NCI-H2196 (cell line): Measurements from ENCODE around the gene C9orf57.
"Not testable (repeated sequence)": the region's sequence is repeated elsewhere in the genome, so short reads cannot be mapped to it uniquely, and the experiment has no call there.

Source experiments
- DNase-seq: peaks from one replicate; lab custom pipeline; 2025; ENCODE audit not compliant: unreplicated experiment; lab: John Stamatoyannopoulos, UW

C9orf57 gene, protein sequence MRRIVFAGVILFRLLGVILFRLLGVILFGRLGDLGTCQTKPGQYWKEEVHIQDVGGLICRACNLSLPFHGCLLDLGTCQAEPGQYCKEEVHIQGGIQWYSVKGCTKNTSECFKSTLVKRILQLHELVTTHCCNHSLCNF

DNA sequence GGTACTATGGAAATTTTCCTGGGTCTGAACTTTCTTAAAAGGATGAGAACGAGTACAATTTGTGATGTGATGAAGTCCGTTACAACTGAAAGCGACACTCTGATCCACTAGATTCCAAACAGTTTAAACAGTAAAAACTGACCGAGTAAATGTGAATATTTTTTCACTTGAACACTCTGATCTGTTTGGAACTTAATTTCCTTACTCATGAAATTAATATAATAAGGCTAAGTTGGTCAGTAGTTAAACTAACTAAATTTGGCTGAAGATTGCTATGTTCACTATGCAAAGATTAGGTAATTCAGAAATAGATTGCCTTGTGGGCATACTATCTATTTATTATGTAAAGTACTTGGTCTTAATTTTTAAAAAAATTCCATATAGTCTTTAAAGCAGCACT lies at the start of gene C9orf57:
C9orf57 (minus strand) TSS at position 101 of the 400 bp plus-strand sequence. CDS start 1,282 bp downstream, outside the sequence.
- no peak for DNase-seq

DNA sequence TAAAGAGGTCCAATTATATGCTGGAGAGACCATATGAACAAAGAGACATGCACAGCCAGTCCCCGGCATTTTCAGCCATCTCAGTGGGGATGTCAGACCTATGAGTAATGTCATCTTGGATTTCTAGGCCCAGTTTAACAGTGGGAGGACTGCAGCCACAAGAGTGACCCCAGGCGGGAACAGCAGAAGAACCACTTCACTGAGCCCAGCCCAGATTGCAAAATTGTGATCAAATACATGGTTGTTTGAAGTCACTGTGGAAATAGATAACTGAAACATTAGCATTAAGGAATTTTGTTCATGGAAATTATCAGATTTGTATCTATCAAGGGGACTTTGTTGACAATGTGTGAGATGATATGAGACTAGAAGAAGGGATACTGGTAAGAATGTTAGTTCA lies 42.1 kb upstream of the C9orf57 start:
- DNase-seq: no peak

DNA sequence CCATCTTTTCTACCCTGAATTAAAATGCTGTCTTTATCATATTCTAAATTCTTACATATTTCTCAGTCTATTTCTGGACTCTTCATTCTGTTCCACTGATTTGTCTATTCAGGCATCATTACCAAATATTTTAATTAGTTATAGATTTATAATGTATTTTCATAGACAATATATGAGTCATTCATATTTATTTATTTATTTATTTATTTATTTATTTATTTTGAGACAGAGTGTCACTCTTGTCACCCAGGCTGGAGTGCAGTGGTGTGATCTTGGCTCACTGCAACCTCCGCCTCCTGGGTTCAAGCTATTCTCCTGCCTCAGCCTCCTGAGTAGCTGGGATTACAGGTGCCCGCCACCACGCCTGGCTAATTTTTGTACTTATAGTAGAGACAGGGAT lies 35.1 kb upstream of the C9orf57 start:
- DNase-seq: not testable (repeated sequence)

DNA sequence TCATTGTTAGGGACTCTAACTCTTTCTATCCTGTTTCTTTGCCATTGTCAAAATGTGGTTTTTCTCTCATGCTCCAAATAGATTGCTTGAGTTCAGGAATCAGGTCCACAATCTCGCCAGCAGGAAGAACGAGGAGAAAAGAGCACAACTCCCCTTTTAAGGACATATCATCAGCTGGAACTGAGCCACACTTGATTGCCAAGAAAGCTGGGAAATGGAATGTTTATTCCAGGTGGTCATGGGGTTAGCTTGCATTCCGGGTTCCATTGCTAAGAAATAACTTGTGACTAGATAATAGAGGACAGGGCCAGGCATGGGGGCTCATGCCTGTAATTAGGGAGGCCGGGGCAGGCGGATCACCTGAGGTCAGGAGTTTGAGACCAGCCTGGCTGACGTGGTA lies 32.4 kb upstream of the C9orf57 start:
- DNase-seq: no peak

DNA sequence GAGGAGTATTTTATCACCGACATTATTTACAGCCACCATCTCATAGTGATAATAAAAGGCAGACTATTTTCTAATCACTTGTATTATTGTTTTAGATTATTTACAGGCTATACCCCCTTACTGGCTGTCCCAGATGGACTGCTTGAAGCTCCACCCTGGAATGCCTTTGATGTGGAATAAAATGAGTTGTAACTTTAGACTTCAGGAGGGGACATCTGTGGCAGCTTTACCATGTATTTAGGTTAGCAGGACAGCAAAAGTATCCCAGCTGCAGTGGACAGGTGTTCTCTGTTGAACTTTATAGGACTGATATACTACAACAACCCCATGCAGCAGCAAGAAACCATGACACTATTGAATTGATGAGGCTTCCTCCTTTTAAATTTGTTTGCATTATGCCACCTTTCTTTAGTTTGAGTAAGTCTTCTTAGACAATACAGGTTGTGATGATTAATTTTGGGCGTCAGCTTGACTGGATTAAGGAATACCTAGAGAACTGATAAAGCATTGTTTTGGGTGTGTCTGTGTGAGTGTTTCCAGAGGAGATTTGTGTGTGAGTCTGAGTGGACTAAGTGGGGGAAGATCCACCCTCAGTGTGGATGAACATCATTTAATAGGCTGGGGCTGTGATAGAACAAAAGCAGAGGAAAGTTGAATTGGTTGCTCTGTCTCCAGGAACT lies 29.2 kb upstream of the C9orf57 start:
- no peak for DNase-seq

DNA sequence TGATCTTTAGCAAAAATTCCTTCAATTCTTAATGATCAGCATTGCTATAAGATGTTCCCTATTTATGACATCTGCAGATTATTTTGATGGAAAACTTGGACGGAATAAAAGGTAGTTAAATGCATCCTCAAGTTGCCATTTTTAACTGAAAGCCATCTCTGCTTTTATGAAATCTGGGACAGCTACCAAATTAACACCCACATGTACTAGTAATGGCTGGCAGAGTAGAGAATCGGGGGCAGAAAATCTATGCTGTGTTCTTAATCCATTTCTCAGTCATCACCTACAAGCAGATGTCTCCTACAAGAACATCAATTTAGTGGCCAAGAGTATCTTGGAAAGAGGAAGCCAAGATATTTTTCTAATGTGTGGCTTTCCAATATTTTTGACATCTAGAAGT lies 22.1 kb upstream of the C9orf57 start:
- no peak for DNase-seq

DNA sequence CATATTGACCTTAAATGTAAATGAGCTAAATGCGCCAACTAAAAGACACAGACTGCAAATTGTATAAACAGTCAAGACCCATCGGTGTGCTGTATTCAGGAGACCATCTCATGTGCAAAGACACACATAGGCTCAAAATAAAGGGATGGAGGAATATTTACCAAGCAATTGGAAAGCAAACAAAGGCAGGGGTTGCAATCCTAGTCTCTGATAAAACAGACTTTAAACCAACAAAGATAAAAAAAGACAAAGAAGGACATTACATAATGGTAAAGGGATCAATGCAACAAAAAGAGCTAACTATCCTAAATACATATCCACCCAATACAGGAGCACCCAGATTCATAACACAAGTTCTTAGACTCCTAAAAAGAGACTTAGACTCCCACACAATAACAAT lies 14.3 kb upstream of the C9orf57 start:
- not testable (repeated sequence) for DNase-seq

DNA sequence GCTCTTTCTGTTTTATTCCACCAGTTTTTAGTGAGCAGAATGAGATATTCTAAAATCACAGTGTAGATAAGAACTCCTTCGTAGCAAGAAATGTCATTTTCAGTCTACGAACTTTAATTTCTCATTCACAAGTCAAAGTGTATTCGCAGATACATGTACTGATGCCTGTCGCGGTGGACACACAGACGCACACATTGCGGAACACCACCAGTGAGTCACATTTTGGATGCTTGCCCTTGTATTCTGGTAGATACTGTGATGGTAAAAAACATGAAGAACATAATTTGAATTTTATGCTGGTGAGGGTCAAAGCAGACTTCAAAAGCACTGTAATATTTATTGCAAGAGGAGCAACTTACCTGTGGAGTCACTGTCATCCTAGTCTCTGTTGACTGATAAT lies 4.7 kb upstream of the C9orf57 start:
- DNase-seq: no peak

DNA sequence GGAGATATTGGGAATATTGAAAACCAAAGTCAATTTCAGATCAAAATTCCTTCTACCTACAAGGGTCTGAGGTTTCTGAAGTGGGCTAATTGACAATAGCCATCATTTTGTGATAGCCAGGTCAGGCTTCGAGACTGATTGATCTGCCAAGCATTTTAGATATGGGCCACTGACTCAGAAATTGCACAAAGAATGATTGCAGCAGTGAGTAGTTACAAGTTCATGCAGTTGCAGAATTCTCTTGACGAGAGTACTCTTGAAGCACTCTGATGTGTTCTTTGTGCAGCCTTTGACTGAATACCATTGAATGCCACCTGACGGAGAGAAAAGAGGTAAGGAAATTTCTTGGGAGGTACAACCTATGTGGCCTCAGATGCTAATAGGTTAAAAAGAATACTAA lies 8.3 kb downstream of the C9orf57 start:
- DNase-seq: no peak

DNA sequence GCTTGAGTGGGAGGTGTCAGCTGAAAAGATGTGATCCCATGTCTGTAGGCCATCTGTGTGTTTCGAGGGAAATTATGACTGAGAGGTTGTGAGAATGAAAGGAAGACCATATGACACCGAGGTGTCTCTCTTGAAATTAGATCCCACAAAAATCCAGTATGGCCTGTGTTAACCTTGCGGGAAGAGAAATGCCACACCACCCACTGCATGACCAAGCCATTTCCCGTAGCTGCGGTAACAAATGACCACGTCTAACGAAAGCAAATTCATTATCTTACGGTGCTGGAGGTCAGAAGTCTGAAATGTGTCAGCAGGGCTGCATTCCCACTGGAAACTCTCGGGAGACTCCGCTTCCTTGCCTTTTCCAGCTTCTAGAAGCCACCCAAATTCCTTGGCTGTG lies 11.6 kb downstream of the C9orf57 start:
- no peak for DNase-seq

DNA sequence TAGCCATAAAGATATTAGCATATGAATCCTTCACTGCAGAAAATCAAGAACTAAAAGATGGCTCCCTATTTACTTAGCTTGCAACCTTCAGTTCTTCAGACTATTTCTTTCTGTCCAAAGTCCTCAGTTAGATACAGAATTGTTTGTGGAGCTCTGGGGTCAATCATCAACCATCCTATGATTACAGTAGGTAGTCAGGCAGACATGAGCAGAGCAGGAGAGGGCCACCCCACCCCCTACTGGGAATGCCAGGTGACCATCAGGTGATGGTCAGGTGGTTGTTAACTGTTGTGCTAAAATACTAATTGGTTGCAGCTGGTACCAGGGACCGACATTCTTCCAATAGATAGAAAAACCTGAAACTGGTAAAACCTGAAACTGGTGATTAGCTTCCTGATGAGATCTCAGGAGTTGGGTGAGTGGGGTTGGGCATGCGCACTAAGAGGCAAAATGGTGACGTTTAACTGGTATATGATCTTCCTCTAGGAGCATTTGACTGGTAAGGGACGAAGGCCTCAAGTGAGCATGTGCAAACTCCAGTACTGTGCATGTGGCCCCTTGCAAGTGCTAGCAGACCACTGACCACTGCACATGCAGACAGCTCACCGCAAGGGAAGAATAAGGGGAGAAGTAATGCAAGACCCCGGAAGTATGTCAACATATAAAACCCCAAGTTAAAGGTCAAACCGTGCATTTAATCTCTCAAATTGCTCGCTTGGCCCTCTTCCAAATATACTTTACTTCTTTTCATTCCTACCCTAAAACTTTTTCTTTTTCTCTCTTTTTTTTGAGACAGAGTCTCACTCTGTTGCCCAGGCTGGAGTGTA lies 13.6 kb downstream of the C9orf57 start:
- DNase-seq: no peak

DNA sequence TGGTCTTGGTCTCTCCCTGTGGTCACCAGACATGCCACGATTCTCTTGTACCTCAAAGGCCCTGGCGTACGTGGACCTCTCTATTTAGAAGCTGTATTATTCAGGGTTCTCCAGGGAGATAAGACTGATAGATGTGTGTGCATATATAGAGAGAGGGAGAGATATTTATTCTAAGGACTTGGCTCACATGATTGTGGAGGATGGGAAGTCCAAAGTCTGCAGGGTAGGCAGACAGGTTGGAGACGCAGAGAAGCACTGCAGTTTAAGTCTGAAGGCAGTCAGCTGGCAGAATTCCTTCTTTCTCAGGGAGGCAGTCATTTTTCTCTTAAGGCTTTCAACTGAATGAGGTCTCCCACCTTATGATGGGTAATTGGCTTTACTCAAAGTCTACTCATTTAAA lies 16.3 kb downstream of the C9orf57 start:
- no peak for DNase-seq

DNA sequence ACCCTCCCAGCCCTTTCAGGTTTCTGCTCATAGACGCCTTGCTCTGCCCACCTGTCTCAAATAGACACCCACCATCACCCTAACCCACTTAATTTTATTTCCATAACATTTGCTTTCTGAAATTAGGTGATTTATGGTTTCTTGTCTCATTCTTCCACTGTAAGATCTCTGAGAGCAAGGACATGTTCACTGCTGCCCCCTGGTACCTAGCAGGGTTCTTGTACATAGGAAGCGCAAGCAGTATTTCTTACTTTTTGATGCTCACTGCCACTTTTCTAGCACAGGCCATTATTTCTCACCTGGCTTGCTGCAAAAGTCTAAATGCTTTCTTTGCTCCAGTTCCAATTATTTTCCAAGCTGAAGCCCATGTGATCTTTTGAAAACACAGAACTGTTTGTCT lies 16.8 kb downstream of the C9orf57 start:
- no peak for DNase-seq

DNA sequence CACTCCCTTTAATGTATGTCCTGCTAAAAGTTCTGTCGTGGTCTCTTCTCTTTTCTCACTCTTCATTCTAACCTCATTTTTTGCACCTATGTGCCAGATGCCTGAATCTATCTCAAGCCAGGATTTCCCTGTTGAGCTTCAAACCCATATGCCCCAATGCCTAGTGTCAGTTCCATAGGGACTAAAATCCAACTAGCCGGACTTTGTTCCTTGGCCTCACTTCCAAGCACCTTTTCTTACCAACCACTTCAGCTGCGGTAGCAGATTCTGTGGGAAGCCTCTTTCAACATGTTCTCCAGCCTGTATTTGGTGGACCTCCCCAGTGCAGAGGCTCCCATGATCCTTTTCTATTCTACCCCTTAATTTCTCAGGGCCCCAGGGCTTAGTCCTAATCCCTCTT lies 17.5 kb downstream of the C9orf57 start:
- no peak for DNase-seq

DNA sequence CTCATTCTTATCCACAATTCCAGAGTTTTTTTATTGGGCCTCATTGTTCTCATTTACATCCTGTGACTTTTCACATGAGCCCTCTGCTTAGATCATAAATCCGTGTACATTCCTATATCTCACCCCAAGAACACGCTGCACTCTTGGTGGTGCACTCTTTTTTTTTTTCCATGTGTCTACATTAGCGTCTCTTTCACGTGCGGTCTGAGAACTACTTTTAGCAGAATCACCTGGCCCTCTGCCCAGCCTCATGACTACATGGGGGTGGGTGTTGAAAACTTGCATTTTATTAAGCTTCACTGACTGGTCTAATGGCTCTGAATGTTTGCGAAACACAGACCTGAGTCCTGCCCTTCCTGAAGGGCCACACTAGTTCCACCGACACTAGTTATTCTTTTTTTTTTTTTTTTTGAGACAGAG lies 18.6 kb downstream of the C9orf57 start:
- DNase-seq: no peak

DNA sequence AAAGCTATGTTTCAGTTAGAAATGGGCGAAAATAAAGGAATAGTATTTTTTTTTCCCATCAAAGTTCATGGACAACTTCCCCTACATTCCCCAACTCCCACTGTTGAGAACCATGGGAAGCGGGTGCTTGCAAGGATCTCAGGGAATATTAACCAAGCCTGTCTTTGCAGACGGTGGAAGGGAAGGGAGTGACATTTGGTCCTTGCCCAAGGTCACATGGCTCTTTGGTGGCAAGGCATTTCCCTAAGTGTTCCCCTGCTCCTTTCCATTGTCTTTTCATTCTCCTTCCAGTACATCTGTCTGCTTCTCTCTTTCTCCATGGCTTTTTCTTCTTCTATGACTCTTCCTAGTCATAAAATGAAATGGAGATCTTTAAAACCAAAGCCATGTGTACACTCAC lies 19.0 kb downstream of the C9orf57 start:
- DNase-seq: no peak

DNA sequence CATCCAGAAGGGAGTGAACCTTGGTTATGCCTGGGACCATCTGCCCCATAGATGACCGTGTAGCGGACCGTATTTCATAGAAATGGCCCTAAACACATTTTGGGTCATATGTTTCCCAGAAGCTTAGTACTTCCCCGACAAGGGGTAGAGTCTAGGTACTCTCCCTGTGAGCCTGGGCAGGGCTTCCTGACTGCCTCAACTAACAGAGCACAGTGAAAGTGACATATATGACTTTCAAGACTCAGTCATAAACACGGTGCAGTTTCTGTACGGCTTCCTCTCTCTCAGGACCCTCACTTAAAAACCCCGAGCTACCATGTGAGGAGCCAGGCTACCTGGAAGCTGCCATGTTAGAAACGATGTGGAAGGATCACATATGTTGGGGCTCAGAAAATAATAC lies 20.9 kb downstream of the C9orf57 start:
- DNase-seq: no peak

DNA sequence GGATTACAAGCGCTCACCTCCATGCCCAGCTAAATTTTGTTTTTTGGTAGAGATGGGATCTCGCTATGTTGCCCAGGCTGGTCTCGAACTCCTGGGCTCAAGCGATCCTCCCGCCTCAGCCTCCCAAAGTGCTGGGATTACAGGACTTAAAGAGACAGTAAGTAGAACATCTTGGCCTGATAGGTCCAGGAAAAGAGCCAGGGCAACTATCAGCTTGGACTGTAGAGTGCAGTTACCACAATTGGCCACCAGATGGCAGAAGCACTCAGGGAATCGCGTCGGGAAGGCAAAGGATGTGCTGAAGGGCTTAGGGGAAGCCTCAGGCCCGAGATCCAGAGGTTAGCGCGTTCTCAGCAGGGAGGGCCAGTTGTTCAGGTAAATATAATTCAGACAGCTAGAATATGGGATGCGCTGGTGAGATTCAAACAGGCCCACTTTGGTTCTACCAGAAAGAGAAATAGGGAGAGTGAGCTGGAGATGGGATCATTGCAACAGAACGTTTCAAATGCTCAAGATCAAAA lies 21.5 kb downstream of the C9orf57 start:
- DNase-seq: peak; percentile 73

DNA sequence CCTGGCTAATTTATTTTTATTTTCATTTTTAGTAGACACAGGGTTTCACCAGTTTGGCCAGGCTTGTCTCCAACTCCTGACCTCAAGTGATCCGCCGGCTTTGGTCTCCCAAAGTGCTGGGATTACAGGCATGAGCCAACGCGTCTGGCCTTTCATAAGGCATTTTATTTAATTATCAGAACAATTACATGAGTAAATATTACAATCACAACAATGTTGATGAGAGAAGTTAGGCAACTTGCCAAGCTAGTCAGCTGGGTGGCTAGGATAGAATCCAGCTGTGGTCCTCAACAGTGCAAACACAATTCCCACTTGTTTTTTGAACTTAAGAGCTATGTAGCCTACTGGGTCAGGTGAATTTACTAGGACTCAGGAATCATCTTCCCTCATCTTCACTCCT lies 22.0 kb downstream of the C9orf57 start:
- DNase-seq: peak; percentile 21

DNA sequence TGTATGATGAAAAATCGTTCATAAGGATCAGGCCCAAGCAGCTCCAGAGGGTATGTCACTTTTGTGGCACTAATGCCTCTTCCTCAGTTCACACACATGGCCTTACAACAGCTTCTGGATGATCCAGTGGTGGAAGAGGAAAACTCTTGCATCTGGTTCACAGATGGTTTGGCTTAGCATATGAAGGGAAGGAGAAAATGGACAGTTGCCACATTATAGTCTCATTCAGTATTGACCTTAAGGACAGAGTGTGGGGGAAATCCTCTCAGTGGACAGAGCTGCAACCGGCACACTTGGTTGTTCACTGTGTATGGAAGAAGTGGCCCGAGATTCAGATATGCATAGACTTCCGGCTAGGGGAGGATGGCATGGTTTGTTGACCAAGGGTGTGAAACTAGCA lies 22.8 kb downstream of the C9orf57 start:
- DNase-seq: no peak

DNA sequence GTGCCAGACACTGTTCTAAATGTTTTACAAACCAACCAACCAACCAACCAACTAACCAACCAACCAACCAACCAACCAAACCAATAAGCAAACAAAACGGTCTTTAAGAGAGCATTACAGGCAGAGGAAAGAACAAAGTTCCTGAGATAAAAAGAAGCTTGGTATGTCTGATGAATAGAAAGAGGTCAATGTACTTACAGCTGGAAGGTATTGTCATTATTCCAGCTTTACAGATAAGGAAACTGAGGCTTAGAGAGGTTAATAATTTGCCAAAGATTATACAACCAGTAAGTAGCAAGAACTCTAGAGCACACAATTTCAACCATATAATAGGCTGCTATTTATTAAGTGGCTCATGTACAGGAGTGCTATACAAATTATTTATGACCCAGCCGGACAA lies 29.6 kb downstream of the C9orf57 start:
- no peak for DNase-seq

DNA sequence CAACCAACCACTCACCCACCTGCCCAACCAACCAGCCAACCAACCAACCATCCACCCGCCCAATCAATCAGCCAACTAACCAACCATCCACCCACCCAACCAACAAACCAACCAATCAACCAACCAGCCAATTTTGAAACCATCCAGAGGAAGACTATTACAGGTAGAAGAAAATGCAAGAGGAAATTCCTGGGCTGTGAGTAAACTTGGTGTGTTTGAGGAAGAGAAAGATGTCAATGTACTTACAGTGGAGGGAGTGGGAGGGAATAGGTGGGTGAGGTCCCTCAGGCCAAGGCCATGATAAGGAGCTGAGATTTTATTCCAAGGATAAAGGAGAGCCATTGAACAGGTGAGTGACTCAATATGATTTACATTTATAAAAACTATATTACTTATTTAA lies 30.4 kb downstream of the C9orf57 start:
- DNase-seq: no peak
